H54 (cell line): ENCODE data around the gene HBA2.
"Not testable (repeated sequence)": the region's sequence is repeated elsewhere in the genome, so short reads cannot be mapped to it uniquely, and the experiment has no call there.

ENCODE experiments used
- DNase-seq: peaks from one replicate; pipeline ENCODE4 v3.0.0; 2011; ENCODE audit warnings: low spot score, mixed read lengths; ENCODE audit not compliant: insufficient read length
- FAIRE-seq: peaks from 3 replicates; lab custom pipeline; 2011; peaks lifted over from hg19 to GRCh38; lab: Jason Lieb, UNC
- POLR2A ChIP-seq: IDR thresholded peaks from 2 replicates; pipeline ENCODE4 v1.6.1; 2011; ENCODE audit warnings: low read depth, mild to moderate bottlenecking, low read length

The HBA2 gene

GRCh38 chr16:172374-172941 is at the start of gene HBA2:
Gene HBA2 (plus strand): TSS chr16:172876. CDS start chr16:172913, 37 bp downstream.
- DNase-seq: not testable (repeated sequence)

GRCh38 chr16:123558-124350 is 48.9 kb upstream of the HBA2 start:
- DNase-seq, FAIRE-seq: not testable (repeated sequence)

More at GRCh38 chr16:172374-172941, at the start of gene HBA2:
- FAIRE-seq: not testable (repeated sequence)

- no peak for DNase-seq
- TF ChIP-seq POLR2A: no peak
- FAIRE-seq: no peak
These were observed 47.7 kb upstream of the HBA2 start for GRCh38 chr16:125011-125410.

- TF ChIP-seq POLR2A: no peak
- no peak for FAIRE-seq
These were observed 43.6 kb upstream of the HBA2 start for GRCh38 chr16:129075-129474.

GRCh38 chr16:130533-131173 is 42.0 kb upstream of the HBA2 start:
- no peak for FAIRE-seq
- no peak for DNase-seq
- no peak for TF ChIP-seq POLR2A

More at GRCh38 chr16:129075-129474, 43.6 kb upstream of the HBA2 start:
- DNase-seq: no peak

GRCh38 chr16:132120-132519 is 40.6 kb upstream of the HBA2 start:
- no peak for DNase-seq
- FAIRE-seq: no peak
- TF ChIP-seq POLR2A: no peak

- no peak for TF ChIP-seq POLR2A
- FAIRE-seq (no peak), DNase-seq (no peak)
These were observed 39.0 kb upstream of the HBA2 start for GRCh38 chr16:133716-134115.

- DNase-seq: no peak
- FAIRE-seq: no peak
- no peak for TF ChIP-seq POLR2A
These were observed 34.6 kb upstream of the HBA2 start for GRCh38 chr16:138049-138417.

- TF ChIP-seq POLR2A: no peak
- FAIRE-seq: no peak
- no peak for DNase-seq
These were observed 32.4 kb upstream of the HBA2 start for GRCh38 chr16:140175-140857.

- no peak for TF ChIP-seq POLR2A
- no peak for FAIRE-seq
- DNase-seq: no peak
These were observed 30.2 kb upstream of the HBA2 start for GRCh38 chr16:142405-142967.

- no peak for FAIRE-seq
- DNase-seq: no peak
- no peak for TF ChIP-seq POLR2A
These were observed 29.6 kb upstream of the HBA2 start for GRCh38 chr16:143047-143446.

GRCh38 chr16:143456-143855 is 29.2 kb upstream of the HBA2 start:
- DNase-seq (no peak), FAIRE-seq (no peak)

GRCh38 chr16:144797-145252 is 27.9 kb upstream of the HBA2 start:
- DNase-seq (no peak), FAIRE-seq (no peak)
- no peak for TF ChIP-seq POLR2A

More at GRCh38 chr16:143456-143855, 29.2 kb upstream of the HBA2 start:
- TF ChIP-seq POLR2A: no peak
